HEK293 (cell line): ENCODE data around the gene TRABD.

ENCODE experiments used
- BCL11A ChIP-seq: fragments of 450-650 bp; formaldehyde crosslinking; IDR thresholded peaks from 2 replicates; pipeline ENCODE4 v1.5.1; 2016; ENCODE audit warnings: low read depth, missing biosample characterization, missing genetic modification characterization
- IKZF3 ChIP-seq: fragments of 450-650 bp; IDR thresholded peaks from 2 replicates; pipeline ENCODE4 v1.5.0; 2018; ENCODE audit warnings: missing biosample characterization, mild to moderate bottlenecking, missing genetic modification characterization, moderate library complexity
- SP7 ChIP-seq: fragments of 450-650 bp; formaldehyde crosslinking; IDR thresholded peaks from 2 replicates; pipeline ENCODE4 v1.5.1; 2016; ENCODE audit warnings: missing biosample characterization, missing genetic modification characterization
- YY1 ChIP-seq: fragments of 450-650 bp; formaldehyde crosslinking; IDR thresholded peaks from 2 replicates; pipeline ENCODE4 v1.5.1; 2018; ENCODE audit warnings: missing biosample characterization, missing genetic modification characterization
- ZBTB10 ChIP-seq: fragments of 450-650 bp; formaldehyde crosslinking; IDR thresholded peaks from 2 replicates; pipeline ENCODE4 v1.5.1; 2016; ENCODE audit warnings: missing biosample characterization, missing genetic modification characterization
- ZNF10 ChIP-seq: fragments of 450-650 bp; formaldehyde crosslinking; IDR thresholded peaks from 2 replicates; pipeline ENCODE4 v1.5.1; 2017; ENCODE audit warnings: missing biosample characterization, missing genetic modification characterization
- ZNF112 ChIP-seq: fragments of 450-650 bp; formaldehyde crosslinking; IDR thresholded peaks from 2 replicates; pipeline ENCODE4 v1.5.0; 2017; ENCODE audit warnings: missing biosample characterization, missing genetic modification characterization
- ZNF132 ChIP-seq: fragments of 450-650 bp; formaldehyde crosslinking; IDR thresholded peaks from 2 replicates; pipeline ENCODE4 v1.5.1; 2017; ENCODE audit warnings: missing biosample characterization, missing genetic modification characterization, borderline replicate concordance
- ZNF175 ChIP-seq: fragments of 450-650 bp; formaldehyde crosslinking; IDR thresholded peaks from 2 replicates; pipeline ENCODE4 v1.5.1; 2016; ENCODE audit warnings: missing biosample characterization, missing genetic modification characterization
- ZNF18 ChIP-seq: fragments of 450-650 bp; formaldehyde crosslinking; IDR thresholded peaks from 2 replicates; pipeline ENCODE4 v1.5.1; 2016; ENCODE audit warnings: missing biosample characterization, missing genetic modification characterization
- ZNF280D ChIP-seq: fragments of 450-650 bp; formaldehyde crosslinking; IDR thresholded peaks from 2 replicates; pipeline ENCODE4 v1.5.1; 2016; ENCODE audit warnings: missing biosample characterization, missing genetic modification characterization
- ZNF350 ChIP-seq: fragments of 450-650 bp; formaldehyde crosslinking; IDR thresholded peaks from 2 replicates; pipeline ENCODE4 v1.5.0; 2017; ENCODE audit warnings: missing biosample characterization, mild to moderate bottlenecking, missing genetic modification characterization
- ZNF416 ChIP-seq: fragments of 450-650 bp; formaldehyde crosslinking; IDR thresholded peaks from 2 replicates; pipeline ENCODE4 v1.5.1; 2016; ENCODE audit warnings: missing biosample characterization, missing genetic modification characterization
- ZNF423 ChIP-seq: fragments of 450-650 bp; formaldehyde crosslinking; IDR thresholded peaks from 2 replicates; pipeline ENCODE4 v1.5.1; 2016; ENCODE audit warnings: missing biosample characterization, missing genetic modification characterization
- ZNF473 ChIP-seq: fragments of 450-650 bp; formaldehyde crosslinking; IDR thresholded peaks from 2 replicates; pipeline ENCODE4 v1.5.1; 2017; ENCODE audit warnings: missing biosample characterization, missing genetic modification characterization
- ZNF48 ChIP-seq: fragments of 450-650 bp; formaldehyde crosslinking; IDR thresholded peaks from 2 replicates; pipeline ENCODE4 v1.5.1; 2016; ENCODE audit warnings: missing biosample characterization, missing genetic modification characterization
- ZNF501 ChIP-seq: fragments of 450-650 bp; formaldehyde crosslinking; IDR thresholded peaks from 2 replicates; pipeline ENCODE4 v1.5.1; 2016; ENCODE audit warnings: missing biosample characterization, missing genetic modification characterization
- ZNF514 ChIP-seq: fragments of 450-650 bp; formaldehyde crosslinking; IDR thresholded peaks from 2 replicates; pipeline ENCODE4 v1.5.1; 2016; ENCODE audit warnings: missing biosample characterization, missing genetic modification characterization
- ZNF544 ChIP-seq: fragments of 450-650 bp; formaldehyde crosslinking; IDR thresholded peaks from 2 replicates; pipeline ENCODE4 v1.5.0; 2017; ENCODE audit warnings: missing biosample characterization, missing genetic modification characterization
- ZNF701 ChIP-seq: fragments of 450-650 bp; formaldehyde crosslinking; IDR thresholded peaks from 2 replicates; pipeline ENCODE4 v1.5.1; 2016; ENCODE audit warnings: missing biosample characterization, missing genetic modification characterization
- ZNF768 ChIP-seq: fragments of 450-650 bp; formaldehyde crosslinking; IDR thresholded peaks from 2 replicates; pipeline ENCODE4 v1.5.1; 2018; ENCODE audit warnings: missing biosample characterization, mild to moderate bottlenecking, missing genetic modification characterization
- ZNF776 ChIP-seq: fragments of 450-650 bp; formaldehyde crosslinking; IDR thresholded peaks from 2 replicates; pipeline ENCODE4 v1.5.0; 2017; ENCODE audit warnings: missing biosample characterization, missing genetic modification characterization, borderline replicate concordance
- ZSCAN23 ChIP-seq: fragments of 450-650 bp; formaldehyde crosslinking; IDR thresholded peaks from 2 replicates; pipeline ENCODE4 v1.5.1; 2016; ENCODE audit warnings: missing biosample characterization, missing genetic modification characterization
- TF ChIP-seq, protein P1 (sequence below): fragments of 450-650 bp; formaldehyde crosslinking; IDR thresholded peaks from 2 replicates; pipeline ENCODE4 v1.5.1; 2016; ENCODE audit warnings: missing biosample characterization, missing genetic modification characterization
- TF ChIP-seq, protein P2 (sequence below): fragments of 450-650 bp; IDR thresholded peaks from 2 replicates; pipeline ENCODE4 v1.5.1; 2018; ENCODE audit warnings: missing biosample characterization, missing genetic modification characterization
- TF ChIP-seq, protein P3 (sequence below): fragments of 450-650 bp; formaldehyde crosslinking; IDR thresholded peaks from 2 replicates; pipeline ENCODE4 v1.5.1; 2016; ENCODE audit warnings: missing biosample characterization, missing genetic modification characterization
- TF ChIP-seq, protein P4 (sequence below): fragments of 450-650 bp; formaldehyde crosslinking; IDR thresholded peaks from 2 replicates; pipeline ENCODE4 v1.5.1; 2017; ENCODE audit warnings: missing biosample characterization, missing genetic modification characterization

TRABD gene

DNA sequence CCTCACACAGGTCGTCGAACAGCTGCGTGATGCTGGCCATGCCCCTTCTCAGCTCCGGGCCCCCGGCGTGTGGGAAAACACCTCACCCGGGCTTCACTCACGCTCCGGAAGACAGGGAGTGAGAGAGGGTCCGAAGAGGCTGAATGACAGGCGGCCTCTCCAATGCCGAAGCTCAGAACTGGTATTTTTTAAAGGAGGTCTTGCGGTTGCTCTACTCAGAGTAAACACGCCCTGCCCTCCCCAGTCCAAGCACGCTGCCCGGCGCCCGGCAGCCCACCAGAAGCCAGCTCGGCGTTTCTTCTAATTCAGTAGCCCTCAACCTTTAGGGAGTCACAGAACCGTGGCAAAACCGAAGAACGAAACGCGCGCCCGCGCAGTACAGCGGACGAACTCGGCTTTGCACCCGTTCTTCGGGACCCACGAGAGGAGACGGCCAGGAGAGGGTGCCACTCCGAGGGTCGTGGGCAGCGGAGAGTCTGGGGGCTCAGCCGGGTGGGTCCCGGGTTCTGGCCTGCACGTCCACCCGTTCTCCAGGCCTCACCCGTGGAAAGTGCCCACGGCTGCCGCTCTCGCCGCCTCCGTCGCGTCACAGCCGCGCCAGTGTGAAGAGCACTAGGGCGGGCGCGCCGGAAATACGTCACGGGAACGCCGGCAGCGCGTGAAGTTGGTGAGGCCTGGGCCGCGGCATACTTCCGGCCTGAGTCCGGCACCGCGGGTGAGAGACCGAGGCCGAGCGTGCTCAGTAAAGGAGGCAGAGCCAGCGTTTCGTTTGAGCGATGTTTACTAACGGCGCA, 58.9 kb downstream of the TRABD start, which contains the start of gene TUBGCP6 (continued):
- TF ChIP-seq ZNF514 (tag by site-specific recombination) (no peak), ZNF350 (no peak), BCL11A (tag by site-specific recombination) (no peak), SP7 (peak; percentile 71), ZNF48 (tag by site-specific recombination) (no peak), ZNF423 (tag by site-specific recombination) (no peak), ZNF112 (tag by site-specific recombination) (no peak), ZNF18 (tag by site-specific recombination) (peak; percentile 96), ZNF175 (no peak), ZNF501 (tag by site-specific recombination) (peak; percentile 88; the same call in 1 of the 2 replicates), ZNF10 (peak; percentile 45; the same call in 1 of the 2 replicates), ZNF280D (no peak), ZNF544 (no peak), IKZF3 (no peak), ZNF132 (no peak), ZNF416 (tag by site-specific recombination) (no peak), ZSCAN23 (tag by site-specific recombination) (no peak), YY1 (tag by site-specific recombination) (no peak), ZNF701 (tag by site-specific recombination) (no peak), ZNF473 (tag by site-specific recombination) (no peak), ZBTB10 (tag by site-specific recombination) (no peak), ZNF768 (no peak), ZNF776 (tag by site-specific recombination) (no peak)
- TF ChIP-seq, protein P1, sequence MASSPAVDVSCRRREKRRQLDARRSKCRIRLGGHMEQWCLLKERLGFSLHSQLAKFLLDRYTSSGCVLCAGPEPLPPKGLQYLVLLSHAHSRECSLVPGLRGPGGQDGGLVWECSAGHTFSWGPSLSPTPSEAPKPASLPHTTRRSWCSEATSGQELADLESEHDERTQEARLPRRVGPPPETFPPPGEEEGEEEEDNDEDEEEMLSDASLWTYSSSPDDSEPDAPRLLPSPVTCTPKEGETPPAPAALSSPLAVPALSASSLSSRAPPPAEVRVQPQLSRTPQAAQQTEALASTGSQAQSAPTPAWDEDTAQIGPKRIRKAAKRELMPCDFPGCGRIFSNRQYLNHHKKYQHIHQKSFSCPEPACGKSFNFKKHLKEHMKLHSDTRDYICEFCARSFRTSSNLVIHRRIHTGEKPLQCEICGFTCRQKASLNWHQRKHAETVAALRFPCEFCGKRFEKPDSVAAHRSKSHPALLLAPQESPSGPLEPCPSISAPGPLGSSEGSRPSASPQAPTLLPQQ (tag by site-specific recombination) = peak; percentile 61
- TF ChIP-seq, protein P2, sequence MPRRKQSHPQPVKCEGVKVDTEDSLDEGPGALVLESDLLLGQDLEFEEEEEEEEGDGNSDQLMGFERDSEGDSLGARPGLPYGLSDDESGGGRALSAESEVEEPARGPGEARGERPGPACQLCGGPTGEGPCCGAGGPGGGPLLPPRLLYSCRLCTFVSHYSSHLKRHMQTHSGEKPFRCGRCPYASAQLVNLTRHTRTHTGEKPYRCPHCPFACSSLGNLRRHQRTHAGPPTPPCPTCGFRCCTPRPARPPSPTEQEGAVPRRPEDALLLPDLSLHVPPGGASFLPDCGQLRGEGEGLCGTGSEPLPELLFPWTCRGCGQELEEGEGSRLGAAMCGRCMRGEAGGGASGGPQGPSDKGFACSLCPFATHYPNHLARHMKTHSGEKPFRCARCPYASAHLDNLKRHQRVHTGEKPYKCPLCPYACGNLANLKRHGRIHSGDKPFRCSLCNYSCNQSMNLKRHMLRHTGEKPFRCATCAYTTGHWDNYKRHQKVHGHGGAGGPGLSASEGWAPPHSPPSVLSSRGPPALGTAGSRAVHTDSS (tag by site-specific recombination) = no peak
- TF ChIP-seq, protein P3, sequence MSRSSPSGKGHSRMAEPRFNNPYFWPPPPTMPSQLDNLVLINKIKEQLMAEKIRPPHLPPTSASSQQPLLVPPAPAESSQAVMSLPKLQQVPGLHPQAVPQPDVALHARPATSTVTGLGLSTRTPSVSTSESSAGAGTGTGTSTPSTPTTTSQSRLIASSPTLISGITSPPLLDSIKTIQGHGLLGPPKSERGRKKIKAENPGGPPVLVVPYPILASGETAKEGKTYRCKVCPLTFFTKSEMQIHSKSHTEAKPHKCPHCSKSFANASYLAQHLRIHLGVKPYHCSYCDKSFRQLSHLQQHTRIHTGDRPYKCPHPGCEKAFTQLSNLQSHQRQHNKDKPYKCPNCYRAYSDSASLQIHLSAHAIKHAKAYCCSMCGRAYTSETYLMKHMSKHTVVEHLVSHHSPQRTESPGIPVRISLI (tag by site-specific recombination) = no peak
- TF ChIP-seq, protein P4, sequence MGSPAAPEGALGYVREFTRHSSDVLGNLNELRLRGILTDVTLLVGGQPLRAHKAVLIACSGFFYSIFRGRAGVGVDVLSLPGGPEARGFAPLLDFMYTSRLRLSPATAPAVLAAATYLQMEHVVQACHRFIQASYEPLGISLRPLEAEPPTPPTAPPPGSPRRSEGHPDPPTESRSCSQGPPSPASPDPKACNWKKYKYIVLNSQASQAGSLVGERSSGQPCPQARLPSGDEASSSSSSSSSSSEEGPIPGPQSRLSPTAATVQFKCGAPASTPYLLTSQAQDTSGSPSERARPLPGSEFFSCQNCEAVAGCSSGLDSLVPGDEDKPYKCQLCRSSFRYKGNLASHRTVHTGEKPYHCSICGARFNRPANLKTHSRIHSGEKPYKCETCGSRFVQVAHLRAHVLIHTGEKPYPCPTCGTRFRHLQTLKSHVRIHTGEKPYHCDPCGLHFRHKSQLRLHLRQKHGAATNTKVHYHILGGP (tag by site-specific recombination) = no peak
